ENCODE measurements around the gene BPIFB4.
"Not testable (repeated sequence)": the region's sequence is repeated elsewhere in the genome, so short reads cannot be mapped to it uniquely, and the experiment has no call there.

Gene BPIFB4

GRCh38 chr20:33093074-33093473, 13.6 kb downstream of the BPIFB4 start:
- Mint-ChIP-seq H3K4me3 (no peak overlapping the region), H3K27me3 (no peaks in the 10 kb centered on the region), H3K36me3 (no peaks in the 10 kb centered on the region), H3K27ac (no peak overlapping the region), H3K9me3 (no peaks in the 10 kb centered on the region), H3K4me1 (peaks cover 8% of the 10 kb centered on the region)

GRCh38 chr20:33093582-33093981, 14.1 kb downstream of the BPIFB4 start:
- Mint-ChIP-seq H3K27ac (no peak overlapping the region), H3K27me3 (no peaks in the 10 kb centered on the region), H3K36me3 (no peaks in the 10 kb centered on the region), H3K4me3 (no peak overlapping the region), H3K9me3 (no peaks in the 10 kb centered on the region), H3K4me1 (peaks cover 8% of the 10 kb centered on the region)

GRCh38 chr20:33095249-33095648, 15.8 kb downstream of the BPIFB4 start:
- Mint-ChIP-seq H3K27ac (no peak overlapping the region), H3K4me1 (peaks cover 8% of the 10 kb centered on the region)

GRCh38 chr20:33095902-33096584, 16.6 kb downstream of the BPIFB4 start:
- H3K4me3 Mint-ChIP-seq, H3K27ac Mint-ChIP-seq: not testable (repeated sequence)

More at GRCh38 chr20:33095249-33095648, 15.8 kb downstream of the BPIFB4 start:
- H3K27me3 Mint-ChIP-seq = no peaks in the 10 kb centered on the region
- no peaks in the 10 kb centered on the region for H3K9me3 Mint-ChIP-seq
- no peaks in the 10 kb centered on the region for H3K36me3 Mint-ChIP-seq
- no peak overlapping the region for H3K4me3 Mint-ChIP-seq

GRCh38 chr20:33097001-33097400, 17.6 kb downstream of the BPIFB4 start:
- Mint-ChIP-seq H3K9me3 (no peaks in the 10 kb centered on the region), H3K4me3 (no peak overlapping the region), H3K27me3 (no peaks in the 10 kb centered on the region), H3K4me1 (peaks cover 8% of the 10 kb centered on the region), H3K27ac (no peak overlapping the region), H3K36me3 (no peaks in the 10 kb centered on the region)

More at GRCh38 chr20:33095902-33096584, 16.6 kb downstream of the BPIFB4 start:
- H3K27me3 Mint-ChIP-seq, H3K9me3 Mint-ChIP-seq, H3K4me1 Mint-ChIP-seq, H3K36me3 Mint-ChIP-seq: not testable (repeated sequence)

- Mint-ChIP-seq H3K4me1 (peaks cover 7% of the 10 kb centered on the region), H3K9me3 (no peaks in the 10 kb centered on the region)
Measured at GRCh38 chr20:33099843-33100538, 20.5 kb downstream of the BPIFB4 start.

GRCh38 chr20:33103556-33103955, 24.1 kb downstream of the BPIFB4 start:
- H3K4me3 Mint-ChIP-seq = no peak overlapping the region
- no peaks in the 10 kb centered on the region for H3K4me1 Mint-ChIP-seq
- no peak overlapping the region for H3K27ac Mint-ChIP-seq
- H3K27me3 Mint-ChIP-seq = no peaks in the 10 kb centered on the region
- no peaks in the 10 kb centered on the region for H3K9me3 Mint-ChIP-seq
- no peaks in the 10 kb centered on the region for H3K36me3 Mint-ChIP-seq

More at GRCh38 chr20:33099843-33100538, 20.5 kb downstream of the BPIFB4 start:
- Mint-ChIP-seq H3K36me3 (no peaks in the 10 kb centered on the region), H3K4me3 (no peak overlapping the region), H3K27ac (no peak overlapping the region), H3K27me3 (no peaks in the 10 kb centered on the region)

GRCh38 chr20:33104336-33104735, 24.9 kb downstream of the BPIFB4 start:
- Mint-ChIP-seq H3K4me1 (no peaks in the 10 kb centered on the region), H3K27me3 (no peaks in the 10 kb centered on the region), H3K9me3 (no peaks in the 10 kb centered on the region), H3K27ac (no peak overlapping the region), H3K36me3 (no peaks in the 10 kb centered on the region), H3K4me3 (no peak overlapping the region)

GRCh38 chr20:33105316-33105924, 26.0 kb downstream of the BPIFB4 start:
- no peaks in the 10 kb centered on the region for H3K36me3 Mint-ChIP-seq
- no peak overlapping the region for H3K27ac Mint-ChIP-seq
- no peak overlapping the region for H3K4me3 Mint-ChIP-seq
- no peaks in the 10 kb centered on the region for H3K4me1 Mint-ChIP-seq
- H3K27me3 Mint-ChIP-seq = no peaks in the 10 kb centered on the region
- H3K9me3 Mint-ChIP-seq = no peaks in the 10 kb centered on the region

GRCh38 chr20:33106058-33106620, 26.7 kb downstream of the BPIFB4 start:
- not testable (repeated sequence) for H3K4me3 Mint-ChIP-seq, H3K4me1 Mint-ChIP-seq, H3K27me3 Mint-ChIP-seq, H3K9me3 Mint-ChIP-seq, H3K36me3 Mint-ChIP-seq
- H3K27ac Mint-ChIP-seq = peak overlapping the region; percentile 25

GRCh38 chr20:33108661-33109060, 29.2 kb downstream of the BPIFB4 start:
- no peaks in the 10 kb centered on the region for H3K36me3 Mint-ChIP-seq
- H3K27ac Mint-ChIP-seq = no peak overlapping the region
- no peaks in the 10 kb centered on the region for H3K9me3 Mint-ChIP-seq
- H3K4me1 Mint-ChIP-seq = no peaks in the 10 kb centered on the region
- no peak overlapping the region for H3K4me3 Mint-ChIP-seq
- H3K27me3 Mint-ChIP-seq = no peaks in the 10 kb centered on the region

GRCh38 chr20:33110147-33110825, 30.8 kb downstream of the BPIFB4 start:
- Mint-ChIP-seq H3K4me1 (no peaks in the 10 kb centered on the region), H3K9me3 (no peaks in the 10 kb centered on the region), H3K27ac (no peak overlapping the region), H3K27me3 (no peaks in the 10 kb centered on the region), H3K4me3 (no peak overlapping the region), H3K36me3 (no peaks in the 10 kb centered on the region)

GRCh38 chr20:33111306-33111705, 31.9 kb downstream of the BPIFB4 start:
- Mint-ChIP-seq H3K4me1 (no peaks in the 10 kb centered on the region), H3K9me3 (no peaks in the 10 kb centered on the region), H3K4me3 (no peak overlapping the region), H3K27ac (no peak overlapping the region), H3K36me3 (no peaks in the 10 kb centered on the region), H3K27me3 (peaks cover under 1% of the 10 kb centered on the region)

- Mint-ChIP-seq H3K27ac (no peak overlapping the region), H3K4me1 (no peaks in the 10 kb centered on the region), H3K9me3 (no peaks in the 10 kb centered on the region), H3K36me3 (no peaks in the 10 kb centered on the region), H3K27me3 (peaks cover 1% of the 10 kb centered on the region), H3K4me3 (no peak overlapping the region)
Measured at GRCh38 chr20:33112547-33113386, 33.3 kb downstream of the BPIFB4 start.

GRCh38 chr20:33113387-33113908, 34.0 kb downstream of the BPIFB4 start:
- H3K27ac Mint-ChIP-seq = no peak overlapping the region
- H3K36me3 Mint-ChIP-seq = no peaks in the 10 kb centered on the region
- no peaks in the 10 kb centered on the region for H3K4me1 Mint-ChIP-seq
- H3K4me3 Mint-ChIP-seq = no peak overlapping the region
- H3K27me3 Mint-ChIP-seq = peaks cover 1% of the 10 kb centered on the region
- no peaks in the 10 kb centered on the region for H3K9me3 Mint-ChIP-seq
